GM12878 (cell line): ENCODE results near the gene RET. TPM values are rescaled to one million over a fixed set of nuclear protein-coding genes. Genes with fewer than 3 reads are reported as not detected.

Experiments
- ATAC-seq: fragments of 200-7000 bp; cut with Tn5 transposase; 3 replicates; pipeline ENCODE4 v1.9.1; 2020; ENCODE audit warnings: mild to moderate bottlenecking, moderate library complexity
- BruUV-seq: library from RNA; stranded (reverse); fragments of 400-500 nt; replicated peaks from 2 replicates; lab custom pipeline; 2021; lab: Mats Ljungman, UMichigan
- CTCF ChIA-PET: fragments of 300-600 bp; sonication (Branson Sonifier 250); formaldehyde crosslinking; extraction: SDS; loops from one replicate; lab custom pipeline; 2021; ENCODE audit warnings: inconsistent platforms; lab: Yijun Ruan, JAX
- POLR2A ChIA-PET: fragments of 350-600 bp; formaldehyde crosslinking; extraction: SDS; loops from one replicate; lab custom pipeline; 2021; ENCODE audit warnings: inconsistent platforms; lab: Charles Lee
- RAD21 ChIA-PET: fragments of 300-600 bp; sonication (Branson Sonifier 250); formaldehyde crosslinking; loops from one replicate; lab custom pipeline; 2023; ENCODE audit warnings: antibody characterized with exemption; ENCODE audit not compliant: unreplicated experiment; lab: Charles Lee
- SMC1A ChIA-PET: fragments of 300-600 bp; sonication (Branson Sonifier 250); formaldehyde crosslinking; loops from one replicate; lab custom pipeline; 2023; ENCODE audit not compliant: unreplicated experiment, uncharacterized antibody; lab: Charles Lee
- DNase-seq: peaks from one replicate; pipeline ENCODE4 v3.0.0-alpha.2; 2011; ENCODE audit warnings: low read depth, low spot score
- FAIRE-seq: peaks from 3 replicates; lab custom pipeline; 2011; peaks lifted over from hg19 to GRCh38; lab: Jason Lieb, UNC
- H2AFZ ChIP-seq: 2 replicates; pipeline ENCODE4 v1.6.0; 2011; ENCODE audit warnings: low read depth, low read length, control low read depth; ENCODE audit not compliant: control insufficient read depth
- H3K27ac ChIP-seq: 2 replicates; pipeline ENCODE4 v1.5.1; 2011; ENCODE audit warnings: control low read depth; ENCODE audit not compliant: control insufficient read depth, insufficient read depth
- H3K27me3 ChIP-seq, 2 experiments: replicated peaks in 1 of 2; 2 replicates each; pipeline versions ENCODE4 v1.6.0 to v1.6.1; 2011; ENCODE audit warnings: low read length in 1 of 2; ENCODE audit not compliant: control insufficient read depth in 2 of 2, insufficient read depth in 2 of 2
- H3K36me3 ChIP-seq, 2 experiments: 2 replicates each; pipeline ENCODE4 v1.5.1; 2011; ENCODE audit warnings: low read length in 1 of 2; ENCODE audit not compliant: control insufficient read depth in 2 of 2, insufficient read depth in 2 of 2
- H3K4me1 ChIP-seq: 2 replicates; pipeline ENCODE4 v1.6.1; 2011; ENCODE audit warnings: mild to moderate bottlenecking, low read length, moderate library complexity, mixed read lengths; ENCODE audit not compliant: control insufficient read depth, insufficient read depth
- H3K4me2 ChIP-seq: 2 replicates; pipeline ENCODE4 v1.6.0; 2011; ENCODE audit warnings: control low read depth; ENCODE audit not compliant: control insufficient read depth, insufficient read depth
- H3K4me3 ChIP-seq: fragments of 200-600 bp; sonication (generic); 2 replicates; pipeline ENCODE4 v1.5.1; 2016
- H3K79me2 ChIP-seq: 2 replicates; pipeline ENCODE4 v1.6.0; 2011; ENCODE audit warnings: low read length; ENCODE audit not compliant: control insufficient read depth, insufficient read depth
- H3K9ac ChIP-seq: 2 replicates; pipeline ENCODE4 v1.8.0; 2011; ENCODE audit warnings: low read length, control low read depth, mixed read lengths; ENCODE audit not compliant: control insufficient read depth, insufficient read depth
- H3K9me3 ChIP-seq: replicated peaks from 3 replicates; pipeline ENCODE4 v1.5.1; 2011; ENCODE audit warnings: mild to moderate bottlenecking, low read length; ENCODE audit not compliant: control insufficient read depth, insufficient read depth
- H4K20me1 ChIP-seq: 2 replicates; pipeline ENCODE4 v1.6.0; 2011; ENCODE audit not compliant: control insufficient read depth, insufficient read depth
- BCL3 ChIP-seq: IDR thresholded peaks from 2 replicates; pipeline ENCODE4 v1.6.1; 2011; ENCODE audit warnings: borderline replicate concordance, low read depth, mild to moderate bottlenecking, moderate library complexity, low read length; ENCODE audit not compliant: insufficient read depth, poor library complexity, severe bottlenecking
- BHLHE40 ChIP-seq, 2 experiments: fragments of 450-650 bp in 1 of 2; IDR thresholded peaks; 2 replicates each; pipeline ENCODE4 v1.6.1; 2011 to 2017; ENCODE audit warnings: low read depth in 2 of 2, borderline replicate concordance in 1 of 2, improper control_type of control experiment in 1 of 2, low read length in 1 of 2, mild to moderate bottlenecking in 1 of 2
- CHD1 ChIP-seq: IDR thresholded peaks from 2 replicates; pipeline ENCODE4 v1.6.1; 2012; ENCODE audit warnings: low read depth, low read length, improper control_type of control experiment
- CHD4 ChIP-seq: fragments of 200-600 bp; sonication (generic); IDR thresholded peaks from 2 replicates; pipeline ENCODE4 v1.6.1; 2016; ENCODE audit warnings: mild to moderate bottlenecking
- EZH2 ChIP-seq: IDR thresholded peaks from 2 replicates; pipeline ENCODE4 v1.6.1; 2012; ENCODE audit warnings: low read depth, mild to moderate bottlenecking, control low read depth, inconsistent platforms, low read length, borderline replicate concordance; ENCODE audit not compliant: control insufficient read depth
- IRF4 ChIP-seq: IDR thresholded peaks from 2 replicates; pipeline ENCODE4 v1.6.1; 2011; ENCODE audit warnings: low read depth, low read length
- IRF5 ChIP-seq: fragments of 450-650 bp; IDR thresholded peaks from 2 replicates; pipeline ENCODE4 v1.6.1; 2017; ENCODE audit warnings: borderline replicate concordance
- NBN ChIP-seq: fragments of 450-650 bp; IDR thresholded peaks from 2 replicates; pipeline ENCODE4 v1.6.1; 2016
- PAX8 ChIP-seq: fragments of 450-650 bp; IDR thresholded peaks from 2 replicates; pipeline ENCODE4 v1.6.1; 2017; ENCODE audit warnings: mild to moderate bottlenecking, moderate library complexity
- POLR2A ChIP-seq: IDR thresholded peaks from 2 replicates; pipeline ENCODE4 v1.6.1; 2011; ENCODE audit warnings: low read depth, mild to moderate bottlenecking, low read length
- RBBP5 ChIP-seq: fragments of 200-600 bp; sonication (generic); conservative IDR thresholded peaks from 2 replicates; pipeline ENCODE4 v1.6.1; 2016
- RELA ChIP-seq: fragments of 450-650 bp; IDR thresholded peaks from 2 replicates; pipeline ENCODE4 v1.8.0; 2014; ENCODE audit warnings: borderline replicate concordance; ENCODE audit not compliant: partially characterized antibody
- STAT3 ChIP-seq: IDR thresholded peaks from 2 replicates; pipeline ENCODE4 v1.6.1; 2011; ENCODE audit warnings: low read depth, low read length, improper control_type of control experiment
- WGBS: methylation state at CpG from one replicate; pipeline ENCODE4 v1.1.6; 2016; ENCODE audit warnings: low lambda C conversion rate; ENCODE audit not compliant: insufficient replicate concordance, insufficient coverage; ENCODE audit errors: missing lambda C conversion rate; 5-methylcytosine and 5-hydroxymethylcytosine counted together
- in situ Hi-C: fragments of 300-500 bp; cut with MboI; formaldehyde crosslinking; loops from 9 replicates; pipeline ENCODE4 v1.14.3; 2018; ENCODE audit warnings: mixed read lengths
- intact Hi-C: fragments of 100-400 bp; cut with micrococcal nuclease; formaldehyde crosslinking; loops from one replicate; pipeline ENCODE4 v1.14.2; 2022; ENCODE audit not compliant: unreplicated experiment
- polyA plus RNA-seq, 11 experiments: library from polyadenylated mRNA; depleted of rRNA in 4 of 11; unstranded in 6 of 11; stranded (reverse) in 5 of 11; fragments of >200 nt; fragmentation: Nextera tagmentation in 4 of 11; fragmentation: Illumina TruSeq in 1 of 11; extraction: Ambion mirVana in 4 of 11; extraction: Trizol in 1 of 11; gene quantifications; 1 replicate in 1 of 11; 2 replicates in 10 of 11; pipeline versions ENCODE4 v1.2.1 to v1.2.3, GENCODE V29; 2011 to 2016; ENCODE audit warnings: inconsistent platforms in 2 of 11, missing spikeins in 2 of 11, low read depth in 1 of 11
- total RNA-seq, 4 experiments: library from RNA; depleted of rRNA in 3 of 4; stranded (reverse); fragments of >200 nt in 3 of 4; fragmentation: Illumina TruSeq in 1 of 4; extraction: Trizol in 1 of 4; gene quantifications; 2 replicates each; pipeline versions ENCODE4 v1.2.1 to v1.2.3, GENCODE V29; 2013 to 2021
- TF ChIP-seq, protein P1 (sequence below), 3 experiments: IDR thresholded peaks in 2 of 3; conservative IDR thresholded peaks in 1 of 3; 2 replicates each; pipeline ENCODE4 v1.5.1; 2011; ENCODE audit warnings: low read depth in 3 of 3, low read length in 3 of 3, mild to moderate bottlenecking in 3 of 3, control low read depth in 2 of 3, moderate library complexity in 2 of 3, inconsistent platforms in 1 of 3, mixed read lengths in 1 of 3; ENCODE audit not compliant: control insufficient read depth in 2 of 3, insufficient read depth in 1 of 3; ENCODE audit errors: extremely low read depth in 1 of 3
- TF ChIP-seq, protein P2 (sequence below): fragments of 450-650 bp; IDR thresholded peaks from 2 replicates; pipeline ENCODE4 v1.6.1; 2017; ENCODE audit warnings: mild to moderate bottlenecking, low read depth, inconsistent platforms; ENCODE audit not compliant: poor library complexity, severe bottlenecking

The RET gene
- total and polyA plus RNA-seq, 10 of the 15 experiments (the other 5 are each of a cell fraction or from before 2014, with no cell fraction given), result not detected

DNA sequence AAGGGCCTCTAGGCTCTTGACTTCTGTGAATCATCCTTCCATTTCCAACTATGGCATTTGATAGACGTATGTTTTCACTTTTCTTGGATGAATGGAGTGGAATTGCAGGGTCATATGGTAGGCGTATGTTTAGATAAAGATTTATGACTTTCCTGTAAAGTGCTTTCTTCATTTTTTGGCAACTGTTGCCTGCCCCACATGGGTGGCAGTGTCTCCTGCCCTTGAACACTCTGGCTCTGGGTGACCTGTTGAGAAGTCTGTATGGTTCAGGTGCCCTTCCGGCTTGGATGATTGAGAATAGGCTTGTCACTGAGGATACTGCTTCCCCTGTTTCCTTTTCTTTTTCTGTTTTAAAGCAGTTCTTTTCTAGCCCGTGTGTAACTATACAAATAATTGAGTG, 23.1 kb downstream of the RET start (continued):
- TF ChIP-seq, protein P1, sequence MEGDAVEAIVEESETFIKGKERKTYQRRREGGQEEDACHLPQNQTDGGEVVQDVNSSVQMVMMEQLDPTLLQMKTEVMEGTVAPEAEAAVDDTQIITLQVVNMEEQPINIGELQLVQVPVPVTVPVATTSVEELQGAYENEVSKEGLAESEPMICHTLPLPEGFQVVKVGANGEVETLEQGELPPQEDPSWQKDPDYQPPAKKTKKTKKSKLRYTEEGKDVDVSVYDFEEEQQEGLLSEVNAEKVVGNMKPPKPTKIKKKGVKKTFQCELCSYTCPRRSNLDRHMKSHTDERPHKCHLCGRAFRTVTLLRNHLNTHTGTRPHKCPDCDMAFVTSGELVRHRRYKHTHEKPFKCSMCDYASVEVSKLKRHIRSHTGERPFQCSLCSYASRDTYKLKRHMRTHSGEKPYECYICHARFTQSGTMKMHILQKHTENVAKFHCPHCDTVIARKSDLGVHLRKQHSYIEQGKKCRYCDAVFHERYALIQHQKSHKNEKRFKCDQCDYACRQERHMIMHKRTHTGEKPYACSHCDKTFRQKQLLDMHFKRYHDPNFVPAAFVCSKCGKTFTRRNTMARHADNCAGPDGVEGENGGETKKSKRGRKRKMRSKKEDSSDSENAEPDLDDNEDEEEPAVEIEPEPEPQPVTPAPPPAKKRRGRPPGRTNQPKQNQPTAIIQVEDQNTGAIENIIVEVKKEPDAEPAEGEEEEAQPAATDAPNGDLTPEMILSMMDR (IDR thresholded peaks at IDR 0.05 in 2 of 3, conservative IDR thresholded peaks at IDR 0.05 in 1 of 3; ENCODE audit: control insufficient read depth in 2 of 3, extremely low read depth in 1 of 3, insufficient read depth in 1 of 3, low read depth in 3 of 3, low read length in 3 of 3), result no peak
- TF ChIP-seq BCL3 (no peak), CHD4 (no peak), PAX8 (no peak)
- TF ChIP-seq, protein P2, sequence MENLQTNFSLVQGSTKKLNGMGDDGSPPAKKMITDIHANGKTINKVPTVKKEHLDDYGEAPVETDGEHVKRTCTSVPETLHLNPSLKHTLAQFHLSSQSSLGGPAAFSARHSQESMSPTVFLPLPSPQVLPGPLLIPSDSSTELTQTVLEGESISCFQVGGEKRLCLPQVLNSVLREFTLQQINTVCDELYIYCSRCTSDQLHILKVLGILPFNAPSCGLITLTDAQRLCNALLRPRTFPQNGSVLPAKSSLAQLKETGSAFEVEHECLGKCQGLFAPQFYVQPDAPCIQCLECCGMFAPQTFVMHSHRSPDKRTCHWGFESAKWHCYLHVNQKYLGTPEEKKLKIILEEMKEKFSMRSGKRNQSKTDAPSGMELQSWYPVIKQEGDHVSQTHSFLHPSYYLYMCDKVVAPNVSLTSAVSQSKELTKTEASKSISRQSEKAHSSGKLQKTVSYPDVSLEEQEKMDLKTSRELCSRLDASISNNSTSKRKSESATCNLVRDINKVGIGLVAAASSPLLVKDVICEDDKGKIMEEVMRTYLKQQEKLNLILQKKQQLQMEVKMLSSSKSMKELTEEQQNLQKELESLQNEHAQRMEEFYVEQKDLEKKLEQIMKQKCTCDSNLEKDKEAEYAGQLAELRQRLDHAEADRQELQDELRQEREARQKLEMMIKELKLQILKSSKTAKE, result no peak

DNA sequence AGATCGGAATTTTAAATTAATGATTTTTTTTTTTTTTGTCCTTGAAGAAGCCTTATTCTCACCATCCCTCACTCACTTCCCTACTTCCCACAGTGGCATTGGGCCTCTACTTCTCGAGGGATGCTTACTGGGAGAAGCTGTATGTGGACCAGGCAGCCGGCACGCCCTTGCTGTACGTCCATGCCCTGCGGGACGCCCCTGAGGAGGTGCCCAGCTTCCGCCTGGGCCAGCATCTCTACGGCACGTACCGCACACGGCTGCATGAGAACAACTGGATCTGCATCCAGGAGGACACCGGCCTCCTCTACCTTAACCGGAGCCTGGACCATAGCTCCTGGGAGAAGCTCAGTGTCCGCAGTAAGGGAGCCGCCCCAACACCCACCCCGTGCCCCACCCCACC, 23.5 kb downstream of the RET start:
- ChIA-PET POLR2A (no interaction called here), SMC1A (no interaction called here), CTCF (no interaction called here), RAD21 (no interaction called here)
- Histone ChIP-seq H3K9ac (no peak overlapping the region), H3K4me3 (no peak overlapping the region), H4K20me1 (no peaks in the 10 kb centered on the region), H3K4me2 (no peak overlapping the region), H3K4me1 (peaks cover 4% of the 10 kb centered on the region), H3K27me3 (peaks cover 4 to 5% of the 10 kb centered on the region in 2 experiments; a peak in 3 of 4 replicates), H3K79me2 (no peaks in the 10 kb centered on the region), H3K27ac (no peak overlapping the region), H3K36me3 (no peaks in the 10 kb centered on the region), H3K9me3 (no peaks in the 10 kb centered on the region), H2AFZ (no peak overlapping the region)
- BruUV-seq, result no TSS peak
- DNase-seq, result no peak
- in situ Hi-C loops (loop anchor here (25.0 kb wide), 2 partner anchors 88 to 913 kb away; no protein-coding TSS in a partner anchor), intact Hi-C loops (loop anchor here (10.0 kb wide), 1 partner anchor 306 kb away; no protein-coding TSS in a partner anchor)
- 48% methylated on average over 14 of the region's 17 CpGs for WGBS
- ATAC-seq, result no peak
- FAIRE-seq, result no peak
- TF ChIP-seq CHD1, result no peak
- no peak for TF ChIP-seq POLR2A
- TF ChIP-seq NBN, result no peak
- no peak for TF ChIP-seq BHLHE40 (IDR thresholded peaks at IDR 0.05; ENCODE audit: borderline replicate concordance in 1 of 2, low read depth in 2 of 2, low read length in 1 of 2)
- TF ChIP-seq IRF5, result no peak
- no peak for TF ChIP-seq BCL3
- TF ChIP-seq IRF4, result no peak
- no peak for TF ChIP-seq EZH2
- TF ChIP-seq RBBP5, result no peak
- no peak for TF ChIP-seq RELA
- no peak for TF ChIP-seq STAT3
